B cell (primary cell): ENCODE data around the gene NHLRC1. TPM values are rescaled to one million over a fixed set of nuclear protein-coding genes. Genes with fewer than 3 reads are reported as not detected.

Experiments
- ATAC-seq: fragments of 200-7000 bp; cut with Tn5 transposase; one replicate; pipeline ENCODE4 v1.10.0; 2021; ENCODE audit warnings: low read depth, mild to moderate bottlenecking, moderate number of reproducible peaks, moderate library complexity
- CTCF ChIA-PET: fragments of 350-600 bp; sonication (Branson Sonifier 250); formaldehyde crosslinking; loops from one replicate; lab custom pipeline; 2021; ENCODE audit warnings: antibody characterized with exemption, inconsistent platforms; lab: Charles Lee
- POLR2A ChIA-PET: fragments of 350-600 bp; sonication (Branson Sonifier 250); formaldehyde crosslinking; loops from one replicate; lab custom pipeline; 2021; ENCODE audit warnings: antibody characterized with exemption; lab: Charles Lee
- DNase-seq: peaks from one replicate; pipeline ENCODE4 v3.0.0; 2013
- H2AFZ ChIP-seq: 2 replicates; pipeline ENCODE4 v1.6.1; 2012; ENCODE audit warnings: mild to moderate bottlenecking, low read depth, low read length; ENCODE audit not compliant: insufficient read depth, poor library complexity, severe bottlenecking
- H3K27ac ChIP-seq, 2 donors: 1 replicate in 1 of 2; 2 replicates in 1 of 2; pipeline ENCODE4 v1.5.1; 2012 to 2013; ENCODE audit warnings: low read length in 2 of 2, mild to moderate bottlenecking in 2 of 2, moderate library complexity in 1 of 2
- H3K27me3 ChIP-seq, 4 experiments: fragments of 200-600 bp in 1 of 4; sonication (generic) in 1 of 4; replicated peaks in 1 of 4; 1 replicate in 2 of 4; 2 replicates in 2 of 4; pipeline versions ENCODE4 v1.6.1 to v1.7.0; 2013 to 2016; ENCODE audit warnings: low read length in 3 of 4, mild to moderate bottlenecking in 2 of 4, mixed read lengths in 1 of 4, moderate library complexity in 1 of 4; ENCODE audit not compliant: insufficient read depth in 4 of 4, control insufficient read depth in 3 of 4; ENCODE audit errors: control extremely low read depth in 1 of 4
- H3K36me3 ChIP-seq, 2 experiments: replicated peaks in 1 of 2; 1 replicate in 1 of 2; 2 replicates in 1 of 2; pipeline versions ENCODE4 v1.6.1 to v1.7.1; 2013; ENCODE audit warnings: low read length in 1 of 2; ENCODE audit not compliant: insufficient read depth in 2 of 2, control insufficient read depth in 1 of 2; ENCODE audit errors: control extremely low read depth in 1 of 2, extremely low read depth in 1 of 2
- H3K4me1 ChIP-seq, 2 donors: fragments of 200-600 bp in 1 of 2; sonication (generic) in 1 of 2; 1 replicate in 1 of 2; 2 replicates in 1 of 2; pipeline versions ENCODE4 v1.5.1 to v1.6.1; 2013 to 2017; ENCODE audit warnings: low read length in 2 of 2; ENCODE audit not compliant: control insufficient read depth in 2 of 2, insufficient read depth in 2 of 2
- H3K4me2 ChIP-seq: replicated peaks from 2 replicates; pipeline ENCODE3; 2012; ENCODE audit warnings: mild to moderate bottlenecking, low read depth, low read length; ENCODE audit not compliant: poor library complexity, severe bottlenecking
- H3K4me3 ChIP-seq, 5 experiments: fragments of 200-600 bp in 1 of 5; sonication (generic) in 1 of 5; 1 replicate in 3 of 5; 2 replicates in 2 of 5; pipeline versions ENCODE4 v1.5.1 to v1.7.0; 2011 to 2016; ENCODE audit warnings: low read length in 4 of 5, mild to moderate bottlenecking in 4 of 5, low read depth in 2 of 5, control low read depth in 1 of 5, moderate library complexity in 1 of 5; ENCODE audit not compliant: insufficient read depth in 1 of 5; ENCODE audit errors: control extremely low read depth in 1 of 5, extremely low read depth in 1 of 5
- H3K79me2 ChIP-seq: fragments of 200-600 bp; sonication (generic); one replicate; pipeline ENCODE4 v1.6.0; 2016; ENCODE audit warnings: low read length; ENCODE audit not compliant: control insufficient read depth, insufficient read depth
- H3K9ac ChIP-seq: fragments of 200-600 bp; sonication (generic); 2 replicates; pipeline ENCODE4 v1.6.1; 2017; ENCODE audit warnings: mild to moderate bottlenecking, low read length, moderate library complexity
- H3K9me3 ChIP-seq, 3 donors: one replicate each; pipeline versions ENCODE4 v1.6.1 to v1.7.1; 2013; ENCODE audit warnings: low read length in 2 of 3; ENCODE audit not compliant: control insufficient read depth in 2 of 3, insufficient read depth in 1 of 3; ENCODE audit errors: control extremely low read depth in 1 of 3
- H4K20me1 ChIP-seq: 2 replicates; pipeline ENCODE4 v1.6.0; 2012; ENCODE audit warnings: mild to moderate bottlenecking, low read length; ENCODE audit not compliant: insufficient read depth, control insufficient read depth, poor library complexity, severe bottlenecking
- H3K27ac Mint-ChIP-seq: one replicate; pipeline ENCODE4 v1.8.0; 2021; ENCODE audit warnings: mixed read lengths
- H3K27me3 Mint-ChIP-seq: one replicate; pipeline ENCODE4 v1.8.0; 2021; ENCODE audit warnings: mixed read lengths
- H3K4me1 Mint-ChIP-seq: one replicate; pipeline ENCODE4 v1.8.0; 2021; ENCODE audit warnings: mixed read lengths
- H3K4me3 Mint-ChIP-seq: one replicate; pipeline ENCODE4 v1.8.0; 2021; ENCODE audit warnings: mixed read lengths
- H3K9me3 Mint-ChIP-seq: one replicate; pipeline ENCODE4 v1.8.0; 2022; ENCODE audit warnings: mixed read lengths; ENCODE audit not compliant: insufficient read depth
- EZH2 ChIP-seq: IDR thresholded peaks from 2 replicates; pipeline ENCODE4 v1.6.1; 2012; ENCODE audit warnings: borderline replicate concordance, low read depth, mild to moderate bottlenecking, moderate library complexity, low read length; ENCODE audit not compliant: insufficient read depth, poor library complexity, severe bottlenecking
- WGBS: methylation state at CpG from one replicate; pipeline ENCODE4 v1.1.5; 2013; ENCODE audit warnings: missing lambda C conversion rate; ENCODE audit not compliant: insufficient coverage; 5-methylcytosine and 5-hydroxymethylcytosine counted together
- intact Hi-C: fragments of 100-400 bp; cut with micrococcal nuclease; formaldehyde crosslinking; loops from one replicate; pipeline ENCODE4 v1.10.0; 2022
- polyA plus RNA-seq: library from polyadenylated mRNA; depleted of rRNA; stranded (reverse); fragments of >200 nt; gene quantifications from 2 replicates; pipeline ENCODE4 v1.2.3, GENCODE V29; 2012
- total RNA-seq, 2 donors: library from RNA; stranded (reverse); fragments of 120-200 nt in 1 of 2; gene quantifications; 1 replicate in 1 of 2; 2 replicates in 1 of 2; pipeline versions ENCODE4 v1.2.3 to v1.2.4, GENCODE V29; 2013 to 2022
- TF ChIP-seq, protein P1 (sequence below): fragments of 200-600 bp; IDR thresholded peaks from one replicate; pipeline ENCODE4 v1.8.0; 2022; ENCODE audit warnings: antibody characterized with exemption, mild to moderate bottlenecking

The NHLRC1 gene
- total and polyA plus RNA-seq, 2 donors (not counting 1 experiment from before 2014, with no cell fraction given), result 0.31 to 1.0 TPM

DNA sequence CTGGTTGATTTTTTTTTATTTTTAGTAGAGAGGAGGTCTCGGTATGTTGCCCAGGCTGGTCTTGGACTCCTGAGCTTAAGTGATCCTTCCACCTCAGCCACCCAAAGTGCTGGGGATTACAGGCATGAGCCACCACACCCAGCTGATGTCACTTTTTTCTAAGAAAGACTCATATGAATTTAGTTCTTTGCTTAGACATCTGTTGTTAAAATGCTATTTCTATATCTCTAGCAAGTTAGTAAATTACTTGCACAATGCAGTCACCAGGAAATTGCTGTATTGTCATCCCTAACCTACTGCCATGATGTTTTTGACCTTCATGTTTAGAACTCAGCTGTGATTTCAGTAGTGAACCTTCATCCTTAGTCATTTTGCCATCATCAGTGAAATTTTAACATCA lies 38.4 kb upstream of the NHLRC1 start:
- H3K27ac Mint-ChIP-seq, result no peak overlapping the region
- intact Hi-C loops, result no loop called here
- POLR2A ChIA-PET, result no interaction called here

DNA sequence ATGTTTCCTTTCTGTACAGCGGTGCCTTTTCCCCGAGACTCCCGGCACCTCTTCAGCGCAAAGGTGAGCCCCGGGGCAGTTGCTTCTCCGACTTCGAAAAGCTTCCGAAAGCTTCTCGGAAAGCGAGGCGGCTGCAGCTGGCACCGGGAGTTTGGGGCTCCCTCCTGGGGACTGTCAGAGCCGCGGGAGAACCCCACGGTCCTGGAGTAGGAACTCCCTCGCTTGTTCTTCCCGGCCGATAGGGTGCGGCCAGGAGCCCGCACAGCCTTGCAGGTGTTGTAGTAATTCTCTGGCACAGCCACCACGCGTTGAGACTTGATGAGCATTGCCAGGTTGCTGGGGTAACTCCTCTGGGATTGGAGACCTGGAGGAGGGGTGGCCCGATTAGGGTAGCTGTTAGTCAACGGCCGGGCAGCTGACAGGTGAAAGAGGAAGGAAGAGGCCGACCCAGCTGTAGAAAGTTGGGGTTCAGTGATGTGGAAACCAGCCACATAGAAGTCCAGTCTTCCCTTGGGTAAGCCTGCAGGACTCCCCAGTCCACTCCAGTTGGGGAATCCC lies 33.5 kb upstream of the NHLRC1 start:
- H3K9ac ChIP-seq, result peak overlapping the region; percentile 93
- H2AFZ ChIP-seq, result peak overlapping the region; percentile 83
- intact Hi-C loops, result loop anchor here (1.0 to 5.0 kb wide), 6 partner anchors 34 to 556 kb away; partner anchors contain the start of genes DEK, FAM8A1, NHLRC1 and RNF144B
- DNase-seq (peak; percentile 83), ATAC-seq (peak; percentile 21)
- Mint-ChIP-seq H3K27me3 (no peaks in the 10 kb centered on the region), H3K9me3 (no peaks in the 10 kb centered on the region), H3K4me1 (peaks cover 24% of the 10 kb centered on the region), H3K4me3 (peak overlapping the region; percentile 99), H3K27ac (peak overlapping the region; percentile 88)
- peaks cover 25 to 29% of the 10 kb centered on the region in 2 donors for H3K4me1 ChIP-seq
- H4K20me1 ChIP-seq, result no peaks in the 10 kb centered on the region
- peaks cover 23% of the 10 kb centered on the region for H3K79me2 ChIP-seq
- peaks cover 0 to 10% of the 10 kb centered on the region in 2 experiments for H3K36me3 ChIP-seq
- peak overlapping the region; percentile 66 to 99 (median 89) for H3K4me3 ChIP-seq
- H3K9me3 ChIP-seq, result no peaks in the 10 kb centered on the region
- ChIA-PET POLR2A (interaction anchor here (0.9 kb wide), 1 partner anchor 34 kb away, joined by 3 read pairs; no protein-coding TSS in a partner anchor), CTCF (interaction anchor here (1.0 to 2.0 kb wide), 3 partner anchors 15 to 86 kb away, joined by 3 to 10 read pairs (median 3); partner anchors contain the start of gene NHLRC1)
- no peak for TF ChIP-seq EZH2
- TF ChIP-seq, protein P1, sequence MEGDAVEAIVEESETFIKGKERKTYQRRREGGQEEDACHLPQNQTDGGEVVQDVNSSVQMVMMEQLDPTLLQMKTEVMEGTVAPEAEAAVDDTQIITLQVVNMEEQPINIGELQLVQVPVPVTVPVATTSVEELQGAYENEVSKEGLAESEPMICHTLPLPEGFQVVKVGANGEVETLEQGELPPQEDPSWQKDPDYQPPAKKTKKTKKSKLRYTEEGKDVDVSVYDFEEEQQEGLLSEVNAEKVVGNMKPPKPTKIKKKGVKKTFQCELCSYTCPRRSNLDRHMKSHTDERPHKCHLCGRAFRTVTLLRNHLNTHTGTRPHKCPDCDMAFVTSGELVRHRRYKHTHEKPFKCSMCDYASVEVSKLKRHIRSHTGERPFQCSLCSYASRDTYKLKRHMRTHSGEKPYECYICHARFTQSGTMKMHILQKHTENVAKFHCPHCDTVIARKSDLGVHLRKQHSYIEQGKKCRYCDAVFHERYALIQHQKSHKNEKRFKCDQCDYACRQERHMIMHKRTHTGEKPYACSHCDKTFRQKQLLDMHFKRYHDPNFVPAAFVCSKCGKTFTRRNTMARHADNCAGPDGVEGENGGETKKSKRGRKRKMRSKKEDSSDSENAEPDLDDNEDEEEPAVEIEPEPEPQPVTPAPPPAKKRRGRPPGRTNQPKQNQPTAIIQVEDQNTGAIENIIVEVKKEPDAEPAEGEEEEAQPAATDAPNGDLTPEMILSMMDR, result no peak
- H3K27ac ChIP-seq, result peak overlapping the region; percentile 83 to 87
- 0% methylated on average over 25 of the region's 26 CpGs for WGBS
- H3K4me2 ChIP-seq, result peak overlapping the region; percentile 99
- H3K27me3 ChIP-seq, result no peaks in the 10 kb centered on the region

More for the DNA sequence above, 38.4 kb upstream of the NHLRC1 start:
- Histone ChIP-seq H3K4me1 (peaks cover 7 to 8% of the 10 kb centered on the region in 2 donors), H2AFZ (no peak overlapping the region), H3K9ac (no peak overlapping the region), H3K4me2 (no peak overlapping the region), H4K20me1 (no peaks in the 10 kb centered on the region), H3K9me3 (no peaks in the 10 kb centered on the region), H3K27me3 (no peaks in the 10 kb centered on the region), H3K79me2 (peaks cover 23% of the 10 kb centered on the region), H3K36me3 (peaks cover 10 to 42% of the 10 kb centered on the region in 2 experiments), H3K4me3 (no peak overlapping the region), H3K27ac (no peak overlapping the region)
- Mint-ChIP-seq H3K27me3 (no peaks in the 10 kb centered on the region), H3K4me1 (peaks cover 8% of the 10 kb centered on the region), H3K9me3 (no peaks in the 10 kb centered on the region), H3K4me3 (no peak overlapping the region)
- no peak for ATAC-seq
- WGBS, result no CpG with 5 or more reads among the region's 1 CpG
- no peak for TF ChIP-seq EZH2
- TF ChIP-seq, protein P1, result no peak
- DNase-seq, result no peak
- CTCF ChIA-PET, result no interaction called here
